Activated CD8-positive, alpha-beta T cell treated with anti-CD3 and anti-CD28 coated beads for 36 hours (primary cell): ENCODE data around the gene GASK1A. TPM values are rescaled to one million over a fixed set of nuclear protein-coding genes. Genes with fewer than 3 reads are reported as not detected.

Source experiments
- ATAC-seq: fragments of 200-7000 bp; cut with Tn5 transposase; one replicate; pipeline ENCODE4 v1.10.0; 2021; ENCODE audit warnings: mild to moderate bottlenecking, moderate library complexity
- CTCF ChIA-PET: fragments of 350-600 bp; sonication (Branson Sonifier 250); formaldehyde crosslinking; loops from one replicate; lab custom pipeline; 2021; ENCODE audit warnings: antibody characterized with exemption; lab: Charles Lee
- POLR2A ChIA-PET: fragments of 350-600 bp; sonication (Branson Sonifier 250); formaldehyde crosslinking; loops from one replicate; lab custom pipeline; 2021; ENCODE audit warnings: antibody characterized with exemption; lab: Charles Lee
- DNase-seq: peaks from one replicate; pipeline ENCODE4 v3.0.0-alpha.2; 2020
- H3K27ac Mint-ChIP-seq: one replicate; pipeline ENCODE4 v1.8.0; 2021; ENCODE audit warnings: mild to moderate bottlenecking, mixed read lengths
- H3K27me3 Mint-ChIP-seq: one replicate; pipeline ENCODE4 v1.8.0; 2021; ENCODE audit warnings: mixed read lengths
- H3K36me3 Mint-ChIP-seq: one replicate; pipeline ENCODE4 v1.8.0; 2021; ENCODE audit warnings: low read depth, mixed read lengths
- H3K4me1 Mint-ChIP-seq: one replicate; pipeline ENCODE4 v1.8.0; 2021; ENCODE audit warnings: low read depth, mixed read lengths
- H3K4me3 Mint-ChIP-seq: one replicate; pipeline ENCODE4 v1.8.0; 2021; ENCODE audit warnings: mild to moderate bottlenecking, moderate library complexity, mixed read lengths
- H3K9me3 Mint-ChIP-seq: one replicate; pipeline ENCODE4 v1.8.0; 2021; ENCODE audit warnings: mixed read lengths
- intact Hi-C: fragments of 100-400 bp; cut with micrococcal nuclease; formaldehyde crosslinking; loops from one replicate; pipeline ENCODE4 v1.10.0; 2022
- total RNA-seq, 2 experiments: library from RNA; stranded (reverse); gene quantifications; one replicate each; pipeline ENCODE4 v1.2.3, GENCODE V29; 2021
- TF ChIP-seq, protein P1 (sequence below): fragments of 200-600 bp; IDR thresholded peaks from one replicate; pipeline ENCODE4 v1.8.0; 2022; ENCODE audit warnings: antibody characterized with exemption, mild to moderate bottlenecking

GASK1A gene
- total RNA-seq, 2 experiments from 2014 or later: 0.11 TPM; not detected in 1

DNA sequence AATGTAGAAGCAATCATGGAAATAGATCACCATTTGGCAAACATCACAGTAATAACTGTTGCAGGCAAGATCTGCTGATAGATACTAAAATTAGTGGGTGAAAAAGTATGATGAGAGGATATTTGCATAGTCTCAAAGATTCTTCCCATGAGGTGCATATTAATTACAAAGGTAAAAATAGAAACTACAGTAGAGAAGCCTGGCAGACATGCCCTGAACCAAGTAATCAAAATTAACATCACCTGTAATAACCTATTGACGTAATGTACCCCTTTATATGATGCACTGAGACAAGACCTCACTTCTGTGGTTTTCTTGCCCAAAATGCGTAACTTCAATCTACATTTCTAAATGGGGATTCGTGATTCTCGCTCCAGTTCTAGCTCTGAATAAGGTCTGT is 112.4 kb downstream of the GASK1A start:
- CTCF ChIA-PET: interaction anchor here (1.4 to 2.5 kb wide), 2 partner anchors 20 to 130 kb away, joined by 4 to 16 read pairs; no protein-coding TSS in a partner anchor
- intact Hi-C loops: no loop called here
- Mint-ChIP-seq H3K9me3 (no peaks in the 10 kb centered on the region), H3K27ac (no peak overlapping the region), H3K36me3 (peaks cover 4% of the 10 kb centered on the region), H3K27me3 (no peaks in the 10 kb centered on the region), H3K4me3 (no peak overlapping the region), H3K4me1 (peaks cover 7% of the 10 kb centered on the region)
- no peak for DNase-seq
- ATAC-seq: no peak
- POLR2A ChIA-PET: no interaction called here
- TF ChIP-seq, protein P1, sequence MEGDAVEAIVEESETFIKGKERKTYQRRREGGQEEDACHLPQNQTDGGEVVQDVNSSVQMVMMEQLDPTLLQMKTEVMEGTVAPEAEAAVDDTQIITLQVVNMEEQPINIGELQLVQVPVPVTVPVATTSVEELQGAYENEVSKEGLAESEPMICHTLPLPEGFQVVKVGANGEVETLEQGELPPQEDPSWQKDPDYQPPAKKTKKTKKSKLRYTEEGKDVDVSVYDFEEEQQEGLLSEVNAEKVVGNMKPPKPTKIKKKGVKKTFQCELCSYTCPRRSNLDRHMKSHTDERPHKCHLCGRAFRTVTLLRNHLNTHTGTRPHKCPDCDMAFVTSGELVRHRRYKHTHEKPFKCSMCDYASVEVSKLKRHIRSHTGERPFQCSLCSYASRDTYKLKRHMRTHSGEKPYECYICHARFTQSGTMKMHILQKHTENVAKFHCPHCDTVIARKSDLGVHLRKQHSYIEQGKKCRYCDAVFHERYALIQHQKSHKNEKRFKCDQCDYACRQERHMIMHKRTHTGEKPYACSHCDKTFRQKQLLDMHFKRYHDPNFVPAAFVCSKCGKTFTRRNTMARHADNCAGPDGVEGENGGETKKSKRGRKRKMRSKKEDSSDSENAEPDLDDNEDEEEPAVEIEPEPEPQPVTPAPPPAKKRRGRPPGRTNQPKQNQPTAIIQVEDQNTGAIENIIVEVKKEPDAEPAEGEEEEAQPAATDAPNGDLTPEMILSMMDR: no peak

DNA sequence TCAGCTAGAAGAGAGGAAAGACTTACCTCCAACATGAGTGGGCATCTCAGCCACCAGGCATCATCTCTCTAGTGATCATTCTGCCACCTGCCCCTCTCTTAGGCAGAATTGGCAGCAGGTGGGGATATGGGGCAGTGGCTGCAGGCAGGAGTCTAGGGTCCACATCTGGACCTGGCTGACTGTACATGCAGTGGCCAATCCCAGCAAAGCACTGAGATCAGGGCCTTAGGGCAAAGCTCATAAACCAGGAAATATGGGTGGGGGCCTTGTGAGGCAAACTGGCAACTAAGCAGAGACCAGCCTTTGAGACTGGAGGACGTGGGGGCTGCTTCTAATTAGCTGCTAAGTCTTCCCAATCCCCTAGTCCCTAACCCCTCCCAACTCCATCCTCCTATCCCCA is 113.9 kb downstream of the GASK1A start:
- no peak for ATAC-seq
- no peak for DNase-seq
- TF ChIP-seq, protein P1: no peak
- Mint-ChIP-seq H3K4me1 (peaks cover 2% of the 10 kb centered on the region), H3K27me3 (no peaks in the 10 kb centered on the region), H3K9me3 (no peaks in the 10 kb centered on the region), H3K36me3 (peaks cover 4% of the 10 kb centered on the region), H3K27ac (no peak overlapping the region), H3K4me3 (no peak overlapping the region)
- ChIA-PET POLR2A (no interaction called here), CTCF (interaction anchor here (1.4 to 2.5 kb wide), 3 partner anchors 21 to 131 kb away, joined by 4 to 16 read pairs (median 4); no protein-coding TSS in a partner anchor)
- intact Hi-C loops: no loop called here

DNA sequence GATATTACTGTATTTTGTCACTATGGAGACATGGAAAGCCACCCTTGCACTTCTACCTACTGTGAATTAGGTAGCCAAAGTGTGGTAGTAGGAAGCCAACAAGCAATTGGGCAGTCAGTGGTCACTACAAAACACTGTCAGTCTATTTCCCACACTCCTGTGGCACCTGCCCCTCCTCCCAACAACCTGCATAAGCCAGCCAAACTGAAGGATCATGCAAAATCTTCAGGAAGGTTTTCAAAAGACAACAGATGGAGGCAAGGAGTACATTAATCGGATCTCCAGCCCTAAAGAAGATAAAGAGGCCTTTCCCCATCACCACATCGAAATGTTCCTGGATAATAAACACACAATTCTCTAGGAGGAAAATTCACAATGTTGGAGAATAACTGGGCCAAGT is 114.9 kb downstream of the GASK1A start:
- ChIA-PET CTCF (interaction anchor here (0.7 kb wide), 1 partner anchor 132 kb away, joined by 3 read pairs; no protein-coding TSS in a partner anchor), POLR2A (no interaction called here)
- no peak for ATAC-seq
- TF ChIP-seq, protein P1: no peak
- H3K36me3 Mint-ChIP-seq: peaks cover 4% of the 10 kb centered on the region
- H3K4me1 Mint-ChIP-seq: peaks cover 2% of the 10 kb centered on the region
- H3K4me3 Mint-ChIP-seq: no peak overlapping the region
- H3K9me3 Mint-ChIP-seq: no peaks in the 10 kb centered on the region
- DNase-seq: no peak
- no peak overlapping the region for H3K27ac Mint-ChIP-seq
- intact Hi-C loops: no loop called here
- H3K27me3 Mint-ChIP-seq: no peaks in the 10 kb centered on the region

DNA sequence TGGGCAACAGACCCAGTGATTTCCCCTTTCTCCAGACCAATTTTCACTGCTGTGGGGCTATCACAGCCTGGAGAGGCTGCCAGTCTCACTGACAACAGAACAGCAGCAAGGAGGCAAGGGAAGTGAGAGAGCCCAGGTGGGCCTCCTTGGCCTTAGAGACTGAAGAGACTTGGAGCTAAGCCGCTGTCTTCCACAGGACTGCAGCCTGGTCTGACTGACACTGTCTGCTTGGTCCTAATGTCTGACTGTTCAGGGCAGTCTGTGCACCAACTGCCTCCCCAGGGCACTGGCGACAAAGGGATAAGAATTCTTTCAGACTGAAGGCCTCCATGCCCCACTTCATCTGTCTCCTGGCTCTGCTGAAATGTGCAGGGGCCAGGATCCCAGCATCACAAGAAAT is 115.3 kb downstream of the GASK1A start:
- Mint-ChIP-seq H3K4me3 (no peak overlapping the region), H3K36me3 (peaks cover 4% of the 10 kb centered on the region), H3K4me1 (peaks cover 2% of the 10 kb centered on the region), H3K27ac (no peak overlapping the region), H3K9me3 (no peaks in the 10 kb centered on the region), H3K27me3 (no peaks in the 10 kb centered on the region)
- DNase-seq (no peak), ATAC-seq (no peak)
- TF ChIP-seq, protein P1: no peak
- POLR2A ChIA-PET: no interaction called here
- CTCF ChIA-PET: interaction anchor here (0.7 kb wide), 1 partner anchor 132 kb away, joined by 3 read pairs; no protein-coding TSS in a partner anchor
- intact Hi-C loops: no loop called here

DNA sequence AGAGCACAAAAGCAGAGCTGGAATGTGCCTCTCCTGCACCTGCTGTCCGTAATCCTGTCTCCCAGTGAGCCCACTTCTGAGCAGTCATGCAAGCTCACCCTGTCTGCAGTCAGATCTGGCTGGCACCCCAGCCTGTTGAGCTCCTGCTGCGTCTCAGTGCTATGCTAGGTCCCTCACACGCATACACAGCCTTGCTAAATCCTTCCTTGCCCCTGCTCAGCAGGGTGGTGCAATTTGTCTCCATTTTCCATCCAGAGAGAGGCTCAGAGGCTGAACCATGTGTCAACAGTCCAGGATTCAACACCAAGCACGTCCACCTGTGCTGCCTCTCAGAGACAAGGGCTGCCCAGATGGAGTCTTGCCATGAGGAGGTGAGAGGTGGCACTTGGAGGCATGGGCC is 115.7 kb downstream of the GASK1A start:
- TF ChIP-seq, protein P1: no peak
- no peaks in the 10 kb centered on the region for H3K9me3 Mint-ChIP-seq
- H3K27ac Mint-ChIP-seq: no peak overlapping the region
- POLR2A ChIA-PET: interaction anchor here (1.4 kb wide), 1 partner anchor 16 kb away, joined by 3 read pairs; no protein-coding TSS in a partner anchor
- H3K4me1 Mint-ChIP-seq: peaks cover 2% of the 10 kb centered on the region
- H3K36me3 Mint-ChIP-seq: peaks cover 4% of the 10 kb centered on the region
- intact Hi-C loops: no loop called here
- CTCF ChIA-PET: interaction anchor here (0.7 kb wide), 1 partner anchor 133 kb away, joined by 3 read pairs; no protein-coding TSS in a partner anchor
- H3K4me3 Mint-ChIP-seq: no peak overlapping the region
- DNase-seq (no peak), ATAC-seq (no peak)
- no peaks in the 10 kb centered on the region for H3K27me3 Mint-ChIP-seq
